Cortex of kidney (tissue), 1 donor: ENCODE data around the gene PBX4.
"Not testable (repeated sequence)": the region's sequence is repeated elsewhere in the genome, so short reads cannot be mapped to it uniquely, and the experiment has no call there.

Experiments used
- DNase-seq: peaks from one replicate; lab custom pipeline; 2025; lab: John Stamatoyannopoulos, UW

PBX4 gene

GRCh38 chr19:19618219-19619051 is at the start of gene PBX4:
Gene PBX4, minus strand, starts transcription at chr19:19618687. Its CDS starts 58 bp downstream, at chr19:19618629.
- DNase-seq = no peak

GRCh38 chr19:19665420-19665948 is 47.0 kb upstream of the PBX4 start:
- DNase-seq = not testable (repeated sequence)

- no peak for DNase-seq
These were observed 45.0 kb upstream of the PBX4 start, which contains the start of gene ATP13A1 for GRCh38 chr19:19663256-19664120. Gene ATP13A1, minus strand, starts transcription at chr19:19663676. Its CDS starts 10 bp downstream, at chr19:19663666.

- no peak for DNase-seq
These were observed 44.4 kb upstream of the PBX4 start for GRCh38 chr19:19662871-19663255.

DNA sequence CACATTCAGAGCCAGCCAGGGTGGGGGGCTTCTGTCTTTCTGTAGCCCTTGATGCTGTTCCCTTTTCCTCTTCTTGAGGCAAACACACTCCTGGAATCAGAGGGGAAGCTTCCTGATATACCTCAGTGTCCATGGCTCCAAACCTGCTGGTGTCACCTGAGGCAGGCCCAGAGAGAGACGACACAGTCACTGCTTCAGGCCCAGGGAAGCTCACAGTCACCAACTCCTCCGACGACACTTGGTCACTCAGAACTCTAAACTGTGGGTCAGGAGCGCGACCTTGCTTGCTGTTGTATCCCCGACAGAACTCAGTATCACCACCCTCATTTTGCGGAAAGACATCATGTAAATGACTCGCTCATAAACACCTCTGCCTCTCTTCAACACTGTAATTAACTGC is 43.9 kb upstream of the PBX4 start:
- no peak for DNase-seq

DNA sequence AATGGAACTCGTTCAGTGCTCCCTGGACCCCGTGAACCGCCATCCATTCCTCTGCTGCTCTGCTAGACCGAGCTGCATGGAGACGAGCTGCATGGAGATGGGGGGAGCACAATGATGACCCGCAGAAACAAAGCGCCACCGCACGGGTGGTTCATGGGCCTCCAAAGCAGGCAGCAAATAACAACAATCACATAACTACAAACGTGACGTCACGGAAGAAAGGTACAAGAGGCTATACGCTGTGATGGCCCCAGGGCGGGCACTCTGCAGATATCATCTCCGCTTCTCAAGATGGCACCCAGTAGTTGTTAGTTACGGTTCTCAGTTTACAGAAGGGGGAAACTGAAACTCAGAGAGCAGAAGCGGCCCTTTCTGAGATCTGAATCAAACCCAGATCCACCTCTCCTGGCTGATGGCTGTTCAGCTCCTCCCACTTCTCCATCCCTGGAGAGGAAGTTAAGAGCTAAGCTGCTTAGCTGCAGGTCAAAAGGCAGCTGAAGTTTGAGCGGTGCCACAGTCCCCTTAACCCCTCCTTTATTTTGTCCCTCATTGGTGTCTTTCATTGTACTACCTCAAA is 43.3 kb upstream of the PBX4 start:
- DNase-seq = no peak

DNA sequence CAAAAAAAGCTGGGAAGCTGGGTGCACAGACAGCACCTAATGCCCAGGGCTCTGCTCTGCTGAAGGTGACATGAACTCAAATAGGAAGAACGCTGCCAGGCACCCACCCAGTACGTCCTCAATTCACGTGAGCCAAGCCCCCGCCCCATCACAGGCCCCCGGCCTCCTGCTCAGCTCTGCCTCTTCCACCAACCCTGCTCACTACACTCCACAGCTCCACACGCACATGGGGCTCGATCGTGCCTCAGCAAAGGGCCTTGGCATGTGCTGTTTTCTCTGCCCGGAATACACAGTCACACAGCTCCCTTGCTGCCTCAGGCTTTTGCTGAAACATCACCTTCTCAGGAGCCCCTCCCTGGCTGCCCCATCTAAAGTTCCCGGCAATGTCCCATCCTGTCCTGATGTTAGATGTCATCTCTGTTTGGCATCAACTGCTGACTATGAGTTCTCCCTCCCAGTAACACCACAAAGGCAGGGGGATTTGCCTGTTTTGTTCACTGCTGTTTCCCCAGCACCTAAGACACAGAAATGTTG is 42.7 kb upstream of the PBX4 start:
- no peak for DNase-seq

DNA sequence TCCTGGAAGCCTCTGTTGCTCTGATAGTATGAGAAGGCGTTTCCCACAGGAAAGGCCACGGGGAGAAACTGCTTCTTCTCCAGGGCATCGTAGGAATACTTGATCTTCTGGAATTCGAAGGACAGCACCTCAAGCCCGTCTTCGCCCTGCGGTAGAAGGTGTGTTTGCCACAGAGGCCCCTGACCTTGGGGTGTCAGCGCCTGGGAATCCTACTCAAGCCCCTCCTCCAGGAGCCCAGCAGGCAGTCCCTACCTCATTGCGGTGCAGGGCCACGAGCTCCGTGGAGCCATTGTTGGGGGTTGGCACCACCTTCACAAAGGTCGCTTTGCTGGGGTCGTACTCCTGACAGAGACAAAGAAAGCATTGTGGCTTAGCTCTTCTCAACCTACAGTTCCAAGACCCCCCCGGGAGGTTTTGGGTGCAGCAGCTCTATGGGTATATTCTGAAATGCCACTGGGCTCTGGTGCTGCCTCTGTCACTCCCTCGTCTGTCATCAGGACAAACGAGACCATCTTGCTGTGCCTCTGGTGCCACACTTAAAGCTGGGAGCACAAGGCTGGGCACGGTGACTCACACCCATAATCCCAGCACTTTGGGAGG is 41.3 kb upstream of the PBX4 start:
- DNase-seq = no peak

DNA sequence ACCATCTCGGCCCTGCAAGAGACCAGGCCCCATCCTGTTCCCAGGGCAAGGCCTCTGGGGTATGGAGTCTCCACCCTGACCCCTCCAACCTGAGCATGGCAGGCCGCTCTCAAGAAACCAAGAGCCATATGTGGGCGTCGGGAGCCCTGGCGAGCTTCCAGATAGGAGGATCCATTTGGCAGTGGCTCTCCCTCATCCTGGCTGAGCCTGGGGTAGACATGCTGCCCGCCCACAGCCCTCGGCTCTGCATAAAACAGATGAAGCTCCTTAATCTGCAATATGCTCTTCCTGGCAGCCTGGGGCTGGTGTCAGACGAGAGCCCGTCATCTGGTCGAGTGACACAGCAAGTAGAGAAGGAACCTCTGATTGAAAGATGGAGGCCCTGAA is 38.9 kb upstream of the PBX4 start:
- no peak for DNase-seq

DNA sequence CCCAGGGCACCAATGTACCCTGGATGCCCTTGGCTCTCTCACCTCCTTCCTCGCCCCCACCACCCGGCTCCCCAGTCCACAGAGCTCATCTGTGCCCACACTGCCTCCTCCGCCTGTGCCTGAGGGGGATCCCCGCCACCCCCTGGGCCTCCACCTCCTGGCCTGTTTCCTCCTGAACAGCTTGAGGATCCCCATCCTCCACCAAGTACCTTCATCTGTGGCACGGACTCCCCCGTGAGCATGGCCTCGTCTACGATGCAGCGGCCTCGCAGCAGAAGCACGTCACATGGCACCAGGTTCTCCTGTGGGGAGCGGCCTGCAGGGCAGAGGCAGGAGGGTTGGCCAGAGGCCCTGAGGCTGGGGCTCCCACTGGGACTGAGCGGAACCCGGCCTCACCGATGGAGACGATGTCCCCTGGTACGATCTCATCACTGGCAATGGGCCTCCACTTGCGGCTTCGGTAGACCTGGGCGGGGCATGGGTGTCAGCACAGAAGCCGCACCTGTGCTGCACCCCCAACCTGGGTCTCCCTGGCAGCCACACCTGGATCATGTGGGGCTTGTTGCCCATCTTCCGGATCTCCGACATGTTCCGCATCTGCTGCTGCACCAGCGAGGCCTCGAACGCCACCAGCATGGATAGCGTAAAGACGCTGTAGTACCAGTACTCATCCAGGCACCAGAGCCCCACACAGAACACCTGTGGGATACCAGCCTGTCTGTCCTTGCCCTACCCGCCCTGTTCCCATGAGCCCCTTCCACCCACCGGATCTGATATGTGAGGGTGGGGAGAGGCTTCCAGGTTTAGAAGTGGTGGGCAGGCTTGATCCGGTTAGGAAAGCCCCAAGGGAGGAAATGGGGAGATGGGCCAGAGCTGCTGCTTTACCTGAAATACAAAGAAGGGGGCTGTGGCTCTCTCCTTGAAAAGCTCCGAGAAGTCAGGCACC is 38.2 kb upstream of the PBX4 start:
- no peak for DNase-seq

GRCh38 chr19:19655641-19656343 is 37.3 kb upstream of the PBX4 start:
- no peak for DNase-seq

GRCh38 chr19:19655051-19655594 is 36.6 kb upstream of the PBX4 start:
- no peak for DNase-seq

GRCh38 chr19:19654441-19654840 is 36.0 kb upstream of the PBX4 start:
- DNase-seq = no peak

DNA sequence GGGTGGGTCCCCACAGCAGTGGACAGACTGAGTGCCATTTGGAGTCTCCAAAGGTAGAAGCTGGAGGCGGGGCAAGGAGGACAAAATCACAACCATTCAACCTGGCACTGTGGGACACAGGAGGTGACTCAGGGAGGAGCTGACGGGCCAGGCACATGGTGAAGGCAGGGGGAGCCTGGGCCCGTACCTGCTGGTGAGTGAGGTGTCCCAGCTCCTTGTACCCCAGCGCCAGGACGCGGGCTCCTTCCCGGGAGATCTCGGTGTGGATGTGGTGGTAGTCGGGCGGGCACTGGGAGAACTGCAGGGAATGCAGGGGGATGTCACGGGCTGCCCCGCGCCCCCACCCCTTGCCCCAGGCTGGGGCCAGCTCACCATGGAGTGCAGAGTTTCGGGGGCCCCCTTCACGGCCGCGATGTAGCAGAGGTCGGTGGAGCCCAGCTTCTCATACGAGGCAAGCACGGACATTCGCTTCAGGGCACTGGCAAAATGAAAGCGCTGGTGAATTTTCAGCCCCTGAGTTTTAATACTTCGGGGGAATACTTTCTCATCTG is 35.2 kb upstream of the PBX4 start:
- DNase-seq = no peak

DNA sequence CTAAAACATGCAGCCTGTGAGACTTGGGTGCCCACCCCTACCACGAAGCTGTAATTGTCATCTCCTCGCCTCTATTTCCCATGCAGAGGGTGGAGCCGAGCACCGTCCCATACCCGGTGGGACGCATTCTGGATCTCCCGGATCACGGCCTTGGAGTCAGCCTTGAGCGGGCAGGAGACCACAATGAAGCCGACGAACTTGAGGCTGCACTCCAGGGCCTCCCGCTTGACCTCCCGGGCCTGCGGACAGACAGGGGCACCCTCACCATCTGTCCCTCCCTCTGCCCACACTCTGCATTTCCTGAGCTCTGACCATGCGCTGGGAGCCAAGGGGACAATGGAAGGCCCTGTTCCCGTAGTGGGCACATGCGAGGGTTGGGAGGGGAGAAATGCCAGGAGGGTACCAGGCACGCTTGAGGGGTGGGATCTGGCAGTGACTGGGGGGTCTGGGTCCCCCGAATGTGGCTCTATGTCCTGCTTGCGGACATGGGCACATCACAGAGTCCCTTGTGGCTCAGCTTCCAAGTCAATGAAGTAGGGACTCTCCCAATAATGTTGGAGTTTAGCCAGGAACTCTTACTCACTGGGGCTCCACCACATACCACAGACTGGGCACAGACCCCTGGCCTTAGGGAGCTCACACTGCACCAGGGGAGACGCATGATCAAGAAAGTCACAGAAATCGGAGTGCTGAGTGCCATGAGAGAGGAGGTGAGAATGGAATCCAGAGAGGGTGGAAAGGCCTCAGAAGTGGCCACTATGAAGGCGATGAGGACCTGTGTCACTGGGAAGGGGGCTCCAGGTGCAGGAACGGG is 34.2 kb upstream of the PBX4 start:
- no peak for DNase-seq

DNA sequence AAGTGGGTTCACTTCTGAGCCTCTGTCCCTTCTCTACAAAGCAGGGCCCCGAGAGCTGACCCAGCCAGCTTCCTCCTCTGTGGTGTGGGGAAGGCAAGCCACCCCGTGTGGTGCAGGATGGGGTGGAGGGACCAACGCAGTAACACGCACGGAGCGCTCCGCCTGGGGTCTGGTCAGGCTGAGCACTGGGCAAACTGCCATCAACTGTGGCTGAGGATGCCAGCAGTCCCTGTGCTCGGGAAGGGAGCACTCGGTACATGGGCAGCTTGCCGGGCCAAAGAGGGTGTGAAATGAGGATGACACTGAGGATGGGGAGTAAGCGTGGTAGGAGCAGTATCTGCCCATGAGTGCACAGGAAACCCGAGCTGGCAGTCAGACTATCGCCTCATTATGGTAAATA is 32.6 kb upstream of the PBX4 start:
- no peak for DNase-seq

- DNase-seq = no peak
These were observed 31.8 kb upstream of the PBX4 start for GRCh38 chr19:19650331-19650730.

- DNase-seq = no peak
These were observed 31.1 kb upstream of the PBX4 start for GRCh38 chr19:19649580-19649995.
